GM12864 (cell line): Measurements from ENCODE around the gene NSD1.
A peak's percentile ranks its signal among the peaks of the same experiment; 100 is the strongest.

Experiments used
- DNase-seq: peaks from one replicate; pipeline ENCODE4 v3.0.0-alpha.2; 2011; ENCODE audit warnings: low read depth
- H3K4me3 ChIP-seq: 2 replicates; pipeline ENCODE4 v1.5.1; 2011; ENCODE audit warnings: mild to moderate bottlenecking, low read depth, low read length, control low read depth
- CTCF ChIP-seq: IDR thresholded peaks from 2 replicates; pipeline ENCODE4 v1.5.1; 2011; ENCODE audit warnings: low read depth, mild to moderate bottlenecking, moderate library complexity, low read length, control low read depth, inconsistent platforms; ENCODE audit errors: missing control alignments

NSD1 gene

GRCh38 chr5:177131352-177132135 lies 2.0 kb upstream of the NSD1 start:
- no peak for DNase-seq
- no peak for TF ChIP-seq CTCF
- H3K4me3 ChIP-seq: no peak overlapping the region

- no peak for DNase-seq
- peak overlapping the region; percentile 46 for H3K4me3 ChIP-seq
- TF ChIP-seq CTCF: no peak
Observed at GRCh38 chr5:177132136-177133095, 1.2 kb upstream of the NSD1 start.

GRCh38 chr5:177133853-177134696 lies 502 bp downstream of the NSD1 start:
- no peak for TF ChIP-seq CTCF
- peak overlapping the region; percentile 96 for H3K4me3 ChIP-seq
- no peak for DNase-seq

GRCh38 chr5:177134697-177135225 lies 1.2 kb downstream of the NSD1 start:
- DNase-seq: no peak
- no peak for TF ChIP-seq CTCF
- H3K4me3 ChIP-seq: peak overlapping the region; percentile 96

GRCh38 chr5:177140312-177140711 lies 6.7 kb downstream of the NSD1 start:
- DNase-seq: no peak
- H3K4me3 ChIP-seq: no peak overlapping the region
- TF ChIP-seq CTCF: no peak

GRCh38 chr5:177141496-177141895 lies 7.9 kb downstream of the NSD1 start:
- no peak for TF ChIP-seq CTCF
- H3K4me3 ChIP-seq: no peak overlapping the region
- DNase-seq: no peak
